Thyroid gland (tissue), 4 donors: ENCODE measurements around the gene DRC1.

Experiments used
- CTCF ChIP-seq, 6 experiments: fragments of 200-600 bp in 3 of 6; fragments of 450-650 bp in 3 of 6; sonication (generic) in 3 of 6; IDR thresholded peaks; one replicate each; pipeline ENCODE4 v1.5.1; 2016 to 2019; ENCODE audit warnings: antibody characterized with exemption in 6 of 6, mild to moderate bottlenecking in 2 of 6, inconsistent platforms in 1 of 6, moderate library complexity in 1 of 6
- POLR2A ChIP-seq, 2 donors: fragments of 450-650 bp; IDR thresholded peaks; one replicate each; pipeline ENCODE4 v1.6.1; 2017; ENCODE audit warnings: antibody characterized with exemption in 2 of 2, mild to moderate bottlenecking in 2 of 2, moderate library complexity in 1 of 2

GRCh38 chr2:26483957-26484565, 82.3 kb downstream of the DRC1 start:
- no peak for TF ChIP-seq CTCF (IDR thresholded peaks at IDR 0.05)
- TF ChIP-seq POLR2A (IDR thresholded peaks at IDR 0.05), result no peak
